ENCODE results near the gene UPP1.

The UPP1 gene

DNA sequence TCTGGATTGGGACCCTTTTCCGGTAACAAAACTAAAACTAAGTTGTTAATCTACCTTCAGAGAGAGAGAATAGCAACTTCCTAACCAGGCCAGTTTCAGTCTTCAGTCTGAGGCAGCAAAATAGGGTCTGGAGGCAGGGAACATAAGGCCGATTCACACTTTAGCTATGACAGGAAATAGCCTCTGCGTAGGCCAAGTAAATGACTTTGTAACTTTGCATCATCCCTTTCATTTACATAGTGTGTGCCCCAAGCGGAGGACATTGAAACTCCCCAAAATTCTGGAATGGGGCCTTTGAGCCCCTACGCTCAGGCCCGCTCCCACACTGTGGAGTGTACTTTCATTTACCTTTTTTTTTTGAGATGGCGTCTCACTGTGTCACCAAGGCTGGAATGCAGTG is 1.7 kb upstream of the UPP1 start:
- no peak for DNase-seq

- no peak for DNase-seq
These were observed 463 bp upstream of the UPP1 start for GRCh38 chr7:48088559-48089045.

DNA sequence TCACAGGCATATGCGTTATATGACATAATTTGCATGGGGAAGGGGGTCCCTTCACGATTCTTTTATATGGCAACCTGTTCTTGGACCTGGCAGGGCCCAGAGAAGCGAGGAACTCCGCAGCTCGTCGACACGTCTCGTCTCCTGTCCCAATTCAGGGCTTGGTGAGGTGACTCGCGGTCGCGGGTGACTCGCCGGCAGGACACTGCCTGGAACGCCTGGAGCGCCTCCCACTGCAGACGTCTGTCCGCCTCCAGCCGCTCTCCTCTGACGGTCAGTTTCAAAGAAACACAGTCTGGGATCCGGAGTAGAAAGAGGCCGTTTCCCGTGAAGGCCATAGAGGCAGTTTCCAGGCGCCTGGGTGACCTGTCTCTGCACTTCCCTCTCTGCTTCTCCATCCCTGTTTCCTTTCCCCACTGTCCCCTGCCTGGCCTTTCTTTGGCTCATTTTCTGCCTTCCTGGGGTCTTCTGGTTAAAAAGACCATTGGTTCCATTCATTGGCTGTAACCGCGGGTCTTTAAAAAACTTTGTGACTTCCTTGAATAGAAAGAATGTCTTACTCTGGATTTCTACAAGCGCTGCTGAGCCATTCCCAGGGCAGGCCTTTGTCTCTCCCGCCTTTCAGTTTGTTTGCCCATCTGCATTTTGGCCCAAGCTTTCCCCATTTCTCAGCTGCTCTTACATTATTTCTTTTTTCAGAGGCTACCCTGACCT is 1.2 kb downstream of the UPP1 start:
- DNase-seq: no peak

DNA sequence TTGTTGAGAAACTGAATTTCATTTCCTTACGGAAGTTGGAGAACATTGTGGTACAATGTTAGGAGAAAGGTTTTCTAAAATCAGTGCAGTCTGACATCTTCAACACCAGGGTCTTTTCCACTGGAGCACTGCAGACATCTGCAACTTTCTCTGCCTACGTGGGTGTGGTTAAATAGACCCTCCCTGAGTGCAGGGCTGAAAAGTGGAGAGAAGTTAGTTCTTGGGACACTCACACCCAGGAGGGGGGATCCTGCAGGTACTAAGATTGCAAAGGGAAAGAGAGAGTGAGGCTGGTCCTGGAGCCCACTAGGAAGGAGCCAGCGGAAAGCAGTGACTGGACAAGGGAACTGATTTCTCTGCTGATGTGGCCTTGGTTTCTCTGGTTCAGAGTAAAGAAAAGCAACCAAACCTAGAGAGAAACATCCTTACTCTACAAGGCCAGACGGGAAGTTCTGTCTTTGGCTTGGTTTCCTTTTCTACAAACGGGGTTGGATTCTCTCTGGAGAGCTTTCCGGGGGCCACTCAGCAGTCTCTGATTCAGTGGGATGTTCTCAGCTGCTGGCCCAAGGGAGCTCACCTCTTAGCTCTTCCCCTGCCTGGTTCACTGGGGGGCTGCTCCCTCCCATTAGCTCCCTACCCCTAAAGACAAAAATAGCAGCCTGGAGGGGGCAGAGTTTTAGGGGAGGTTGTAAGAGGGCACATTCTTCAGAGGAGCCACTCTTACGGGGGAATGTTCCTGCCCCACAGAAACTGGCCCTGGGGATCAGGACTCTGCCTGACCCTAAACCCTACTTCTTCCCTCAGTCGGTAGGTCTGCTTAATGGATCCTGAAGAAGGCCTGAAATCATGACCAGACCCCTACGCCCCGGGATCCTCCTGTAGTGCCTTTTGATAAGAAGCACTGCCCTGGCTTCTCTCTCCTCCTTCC is 2.7 kb downstream of the UPP1 start:
- no peak for DNase-seq

- DNase-seq: no peak
These were observed 5.8 kb downstream of the UPP1 start for GRCh38 chr7:48094861-48095293.

DNA sequence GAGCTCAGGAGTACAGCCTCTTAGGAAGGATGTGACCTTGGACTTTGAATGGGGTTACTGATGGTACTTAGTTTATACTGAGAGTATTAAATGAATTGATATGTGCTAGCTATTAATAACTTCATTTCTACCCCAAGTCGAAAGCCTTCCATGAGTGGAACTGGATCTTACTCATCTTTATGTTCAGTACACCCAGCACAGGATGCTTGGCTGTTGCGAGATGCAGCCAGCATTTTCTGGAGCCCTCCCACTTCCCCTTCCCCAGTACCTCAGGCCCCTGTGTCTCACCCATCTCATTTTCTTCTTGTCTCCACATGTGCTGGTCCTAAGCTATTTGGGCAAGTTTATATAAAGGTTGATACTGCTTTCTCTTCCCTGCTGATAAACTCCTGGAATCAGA is 7.2 kb downstream of the UPP1 start:
- no peak for DNase-seq

DNA sequence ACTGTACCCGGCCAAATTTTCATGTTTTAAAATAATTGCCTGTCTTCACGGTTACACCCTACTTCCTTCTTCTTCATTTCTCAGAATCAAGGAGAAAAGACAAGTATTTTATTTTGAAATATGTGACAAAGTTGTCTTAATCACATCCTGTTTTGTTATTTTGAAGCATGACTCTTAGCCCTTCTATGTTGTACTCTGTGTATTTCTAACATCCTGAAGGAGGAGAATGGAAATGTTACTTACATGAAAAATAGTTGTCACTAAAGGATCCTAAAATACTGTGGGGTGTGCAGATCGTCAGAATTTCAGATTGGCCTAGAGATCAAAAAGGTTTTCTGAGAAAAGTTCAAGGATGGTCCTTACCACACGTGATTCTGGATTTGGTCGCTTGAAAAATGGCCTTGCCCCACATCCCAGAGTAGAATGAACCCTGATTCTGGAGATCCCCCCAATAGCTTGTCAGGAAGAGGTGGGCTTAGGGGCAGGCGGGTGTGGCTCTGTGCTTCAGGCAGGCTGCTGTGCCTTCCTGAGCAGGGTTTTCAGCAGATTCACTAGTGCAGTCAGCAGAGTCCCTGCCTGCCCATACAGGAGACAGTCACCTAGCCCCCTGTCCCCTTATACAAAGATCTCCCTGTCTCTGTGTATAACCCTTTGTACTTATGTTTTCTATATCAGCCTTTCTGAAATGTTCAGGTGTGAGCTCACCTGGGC is 8.6 kb downstream of the UPP1 start:
- no peak for DNase-seq

DNA sequence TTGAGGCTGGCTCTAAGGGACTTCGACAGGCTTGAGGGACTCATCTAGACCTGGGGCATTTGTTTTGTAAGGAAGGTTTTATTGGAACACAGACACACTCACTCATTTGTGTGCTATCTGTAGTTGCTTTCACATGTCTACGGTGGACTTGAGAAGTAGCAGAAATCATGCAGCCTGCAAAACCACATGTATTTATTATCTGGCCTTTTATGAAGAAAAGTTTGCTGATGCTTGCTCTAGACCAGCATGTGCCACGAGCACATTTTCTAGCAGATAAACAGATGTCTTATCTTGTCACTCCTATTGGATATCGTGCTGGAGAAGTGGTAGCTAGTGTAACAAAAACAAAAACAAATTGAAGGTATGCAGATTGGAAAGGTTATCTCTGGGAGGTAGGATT is 9.8 kb downstream of the UPP1 start:
- no peak for DNase-seq

DNA sequence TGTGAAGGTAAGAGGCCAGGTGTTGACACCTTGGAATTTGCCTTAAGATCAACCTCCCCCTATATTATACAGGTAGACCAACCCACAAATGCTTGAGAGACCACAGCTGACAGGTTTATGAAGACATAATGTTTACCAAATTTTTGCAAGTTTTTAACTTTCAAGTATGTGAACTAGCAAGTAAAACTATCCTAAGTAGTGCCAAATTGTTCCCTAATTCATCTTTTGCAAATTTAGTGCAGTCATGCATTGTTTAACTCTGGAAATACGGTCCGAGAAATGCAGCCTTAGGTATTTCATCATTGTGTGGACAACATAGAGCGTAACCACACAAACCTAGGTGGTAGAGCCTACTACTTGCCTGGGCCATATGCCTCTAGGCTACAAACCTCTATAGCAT is 10.7 kb downstream of the UPP1 start:
- no peak for DNase-seq

GRCh38 chr7:48101352-48101751 is 12.3 kb downstream of the UPP1 start:
- DNase-seq: no peak

- DNase-seq: no peak
These were observed 12.9 kb downstream of the UPP1 start for GRCh38 chr7:48101968-48102367.

DNA sequence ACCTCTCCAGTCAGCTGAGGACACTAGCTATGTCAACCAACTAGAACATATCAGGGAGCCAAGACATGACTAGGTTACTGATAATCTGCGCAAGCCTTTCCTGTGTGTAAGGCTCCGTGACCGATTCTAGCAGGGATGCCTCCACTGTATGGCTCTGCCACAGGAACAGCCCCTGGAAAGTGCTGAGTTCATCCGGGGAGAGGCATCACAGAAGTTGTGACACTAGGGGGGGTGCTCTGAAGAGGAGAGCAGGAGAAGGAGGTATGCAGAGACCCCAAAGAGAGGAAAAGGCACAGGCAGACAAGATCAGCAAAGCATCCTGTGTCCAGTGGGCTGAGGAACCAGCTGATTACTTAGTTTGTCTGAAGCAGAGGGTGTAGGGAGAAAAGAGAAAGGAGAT is 13.5 kb downstream of the UPP1 start:
- no peak for DNase-seq

GRCh38 chr7:48105045-48105444 is 16.0 kb downstream of the UPP1 start:
- DNase-seq: no peak

DNA sequence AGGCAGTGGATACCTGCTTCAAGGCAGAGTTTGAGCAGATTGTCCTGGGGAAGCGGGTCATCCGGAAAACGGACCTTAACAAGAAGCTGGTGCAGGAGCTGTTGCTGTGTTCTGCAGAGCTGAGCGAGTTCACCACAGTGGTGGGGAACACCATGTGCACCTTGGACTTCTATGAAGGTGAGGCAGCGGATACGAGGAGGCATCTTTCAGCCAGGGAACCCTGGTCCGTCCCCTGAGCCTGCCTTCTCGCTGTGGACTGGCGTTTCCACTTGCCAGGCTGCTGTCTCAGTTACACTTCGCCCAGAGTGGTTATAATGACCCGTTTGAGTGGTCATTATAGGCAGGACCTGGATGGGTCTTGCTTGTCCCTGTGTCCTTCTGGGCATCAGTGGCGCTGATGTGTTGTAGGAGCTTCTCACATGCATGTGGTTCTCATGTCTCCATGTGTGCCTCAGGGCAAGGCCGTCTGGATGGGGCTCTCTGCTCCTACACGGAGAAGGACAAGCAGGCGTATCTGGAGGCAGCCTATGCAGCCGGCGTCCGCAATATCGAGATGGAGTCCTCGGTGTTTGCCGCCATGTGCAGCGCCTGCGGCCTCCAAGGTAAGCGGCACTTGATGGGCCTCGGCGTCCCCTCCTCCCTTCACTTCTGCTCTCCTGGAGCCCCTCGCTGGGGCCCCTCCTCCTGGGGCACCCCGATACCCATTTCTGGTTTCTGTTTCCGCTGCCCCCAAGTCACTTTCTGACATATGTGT is 18.0 kb downstream of the UPP1 start:
- DNase-seq: no peak

DNA sequence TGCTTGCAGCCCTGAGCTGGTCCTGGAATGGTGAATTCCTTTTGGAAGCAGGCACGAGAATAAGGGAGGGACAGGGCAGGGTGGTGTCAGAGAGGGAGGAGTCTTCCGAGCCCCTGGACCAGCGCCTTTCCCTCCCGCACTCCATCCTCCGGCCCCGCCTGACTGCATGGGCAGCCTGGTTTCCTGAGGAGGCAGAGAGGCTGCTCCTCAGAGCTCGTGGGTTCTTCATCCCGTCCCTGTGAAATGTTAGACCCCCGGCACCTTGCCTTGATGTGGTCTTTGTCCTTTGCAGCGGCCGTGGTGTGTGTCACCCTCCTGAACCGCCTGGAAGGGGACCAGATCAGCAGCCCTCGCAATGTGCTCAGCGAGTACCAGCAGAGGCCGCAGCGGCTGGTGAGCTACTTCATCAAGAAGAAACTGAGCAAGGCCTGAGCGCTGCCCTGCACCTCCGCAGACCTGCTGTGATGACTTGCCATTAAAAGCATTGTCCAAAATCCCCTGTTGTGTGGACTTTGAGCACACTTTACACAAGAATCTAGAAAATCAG is 18.9 kb downstream of the UPP1 start:
- no peak for DNase-seq

- DNase-seq: no peak
These were observed 20.1 kb downstream of the UPP1 start for GRCh38 chr7:48108959-48109847.

GRCh38 chr7:48109848-48110663 is 21.0 kb downstream of the UPP1 start:
- DNase-seq: peak; percentile 68

DNA sequence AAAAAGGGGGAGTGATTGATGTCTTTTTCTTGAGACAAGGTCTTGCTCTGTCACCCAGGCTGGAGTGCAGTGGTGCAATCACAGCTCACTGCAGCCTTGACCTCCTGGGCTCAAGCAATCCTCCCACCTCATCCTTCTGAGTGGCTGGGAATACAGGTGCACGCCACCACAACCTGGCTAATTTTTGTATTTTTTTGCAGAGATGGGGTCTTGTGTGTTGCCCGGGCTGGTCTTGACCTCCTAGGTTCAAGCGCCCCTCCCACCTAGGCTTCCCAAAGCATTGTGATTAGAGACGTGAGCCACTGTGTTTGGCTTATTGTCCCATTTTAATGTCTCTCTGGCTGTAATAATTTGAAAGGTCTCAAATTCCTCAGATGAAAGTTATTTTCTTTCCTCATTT is 21.8 kb downstream of the UPP1 start:
- no peak for DNase-seq

DNA sequence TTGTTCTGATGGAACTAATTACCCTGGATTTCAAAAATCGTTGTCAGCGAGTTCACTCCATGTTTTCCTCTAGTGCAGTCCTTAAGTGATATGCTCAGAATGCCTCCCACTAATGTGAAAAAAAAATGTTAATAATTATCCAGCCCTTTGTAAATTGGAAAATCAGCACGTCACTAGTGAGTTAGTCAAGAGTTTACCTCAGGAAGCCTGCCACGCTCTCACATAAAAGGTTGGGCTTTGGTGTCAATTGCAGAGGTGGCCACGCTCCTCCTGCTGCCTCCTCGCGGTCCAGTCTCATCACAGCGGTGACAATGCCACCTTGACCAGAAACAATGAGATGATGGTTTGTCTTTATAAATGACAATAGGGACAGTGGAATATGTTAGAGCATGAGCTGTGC is 22.5 kb downstream of the UPP1 start:
- DNase-seq: no peak

- DNase-seq: no peak
These were observed 23.5 kb downstream of the UPP1 start for GRCh38 chr7:48112401-48113165.

Data from midbrain (tissue), 1 donor.